ENCODE results near the gene MYG1. TPM values are rescaled to one million over a fixed set of nuclear protein-coding genes. Genes with fewer than 3 reads are reported as not detected.
A peak's percentile ranks its signal among the peaks of the same experiment; 100 is the strongest.

The MYG1 gene
- total RNA-seq, 4 donors from 2014 or later = 43.4 to 51.0 (median 46.0) TPM

DNA sequence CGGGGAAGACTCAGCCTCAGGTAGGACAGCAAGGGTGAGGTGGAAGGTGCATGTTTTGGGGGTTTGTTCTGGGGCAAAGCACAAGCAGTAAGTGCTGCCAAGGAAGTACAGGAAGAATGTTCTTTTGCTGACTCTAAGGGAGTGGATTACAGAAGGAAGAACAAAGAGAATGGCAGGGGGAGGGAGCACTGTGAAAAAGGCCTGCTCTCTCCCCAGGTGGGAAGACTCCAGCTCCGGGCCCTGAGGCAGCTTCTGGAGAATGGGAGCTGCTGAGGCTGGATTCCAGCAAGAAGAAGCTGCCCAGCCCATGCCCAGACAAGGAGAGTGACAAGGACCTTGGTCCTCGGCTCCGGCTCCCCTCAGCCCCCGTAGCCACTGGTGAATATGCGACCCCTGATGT lies 11.2 kb upstream of the MYG1 start:
- ATAC-seq (no peak), DNase-seq (no peak)
- no peak overlapping the region for H3K27ac ChIP-seq
- no peaks in the 10 kb centered on the region for H3K9me3 ChIP-seq
- no peak overlapping the region for H3K4me3 ChIP-seq
- H3K4me1 ChIP-seq = no peaks in the 10 kb centered on the region
- H3K36me3 ChIP-seq = no peaks in the 10 kb centered on the region
- intact Hi-C loops (cut with DNase I; ENCODE audit: low total_unique reads) = no loop called here
- H3K27me3 ChIP-seq = no peaks in the 10 kb centered on the region
- TF ChIP-seq, protein P1, sequence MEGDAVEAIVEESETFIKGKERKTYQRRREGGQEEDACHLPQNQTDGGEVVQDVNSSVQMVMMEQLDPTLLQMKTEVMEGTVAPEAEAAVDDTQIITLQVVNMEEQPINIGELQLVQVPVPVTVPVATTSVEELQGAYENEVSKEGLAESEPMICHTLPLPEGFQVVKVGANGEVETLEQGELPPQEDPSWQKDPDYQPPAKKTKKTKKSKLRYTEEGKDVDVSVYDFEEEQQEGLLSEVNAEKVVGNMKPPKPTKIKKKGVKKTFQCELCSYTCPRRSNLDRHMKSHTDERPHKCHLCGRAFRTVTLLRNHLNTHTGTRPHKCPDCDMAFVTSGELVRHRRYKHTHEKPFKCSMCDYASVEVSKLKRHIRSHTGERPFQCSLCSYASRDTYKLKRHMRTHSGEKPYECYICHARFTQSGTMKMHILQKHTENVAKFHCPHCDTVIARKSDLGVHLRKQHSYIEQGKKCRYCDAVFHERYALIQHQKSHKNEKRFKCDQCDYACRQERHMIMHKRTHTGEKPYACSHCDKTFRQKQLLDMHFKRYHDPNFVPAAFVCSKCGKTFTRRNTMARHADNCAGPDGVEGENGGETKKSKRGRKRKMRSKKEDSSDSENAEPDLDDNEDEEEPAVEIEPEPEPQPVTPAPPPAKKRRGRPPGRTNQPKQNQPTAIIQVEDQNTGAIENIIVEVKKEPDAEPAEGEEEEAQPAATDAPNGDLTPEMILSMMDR (IDR thresholded peaks at IDR 0.05 in 4 of 5, conservative IDR thresholded peaks at IDR 0.05 in 1 of 5) = no peak
- in situ Hi-C loops (cut with MboI; ENCODE audit: low sequenced_read_pairs in 4 of 4) = loop anchor here in 2 of 4 donors (5.0 to 10.0 kb wide), 2 partner anchors 74 to 76 kb away; no protein-coding TSS in a partner anchor

DNA sequence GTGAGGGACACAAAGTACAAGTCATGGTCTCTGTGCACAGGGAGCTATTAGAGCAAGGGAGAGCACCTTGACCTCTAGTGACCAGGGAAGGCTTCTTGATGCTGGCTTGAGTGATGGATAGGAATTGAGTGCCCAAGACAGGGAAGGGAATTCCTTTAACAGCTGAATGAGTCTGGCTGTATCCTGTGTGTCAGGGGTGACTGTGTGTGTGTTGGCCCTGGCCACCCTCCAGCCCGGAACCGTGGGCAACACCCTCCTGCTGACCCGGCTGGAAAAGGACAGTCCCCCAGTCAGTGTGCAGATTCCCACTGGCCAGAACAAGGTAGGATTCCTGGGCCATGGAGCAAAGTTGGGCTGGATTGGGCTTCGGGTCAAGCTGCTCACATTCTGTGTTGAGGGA lies 9.6 kb upstream of the MYG1 start:
- Histone ChIP-seq H3K27me3 (no peaks in the 10 kb centered on the region), H3K9me3 (no peaks in the 10 kb centered on the region), H3K4me1 (peaks cover 3% of the 10 kb centered on the region in 2 donors), H3K27ac (no peak overlapping the region), H3K4me3 (no peak overlapping the region), H3K36me3 (no peaks in the 10 kb centered on the region)
- DNase-seq = no peak
- in situ Hi-C loops (cut with MboI; ENCODE audit: low sequenced_read_pairs in 4 of 4) (loop anchor here in 2 of 4 donors (5.0 to 10.0 kb wide), 2 partner anchors 75 to 78 kb away; no protein-coding TSS in a partner anchor), intact Hi-C loops (cut with DNase I; ENCODE audit: low total_unique reads) (no loop called here)
- ATAC-seq = no peak
- TF ChIP-seq, protein P1 (IDR thresholded peaks at IDR 0.05 in 4 of 5, conservative IDR thresholded peaks at IDR 0.05 in 1 of 5) = no peak
- no peak for TF ChIP-seq POLR2A (IDR thresholded peaks at IDR 0.05)

DNA sequence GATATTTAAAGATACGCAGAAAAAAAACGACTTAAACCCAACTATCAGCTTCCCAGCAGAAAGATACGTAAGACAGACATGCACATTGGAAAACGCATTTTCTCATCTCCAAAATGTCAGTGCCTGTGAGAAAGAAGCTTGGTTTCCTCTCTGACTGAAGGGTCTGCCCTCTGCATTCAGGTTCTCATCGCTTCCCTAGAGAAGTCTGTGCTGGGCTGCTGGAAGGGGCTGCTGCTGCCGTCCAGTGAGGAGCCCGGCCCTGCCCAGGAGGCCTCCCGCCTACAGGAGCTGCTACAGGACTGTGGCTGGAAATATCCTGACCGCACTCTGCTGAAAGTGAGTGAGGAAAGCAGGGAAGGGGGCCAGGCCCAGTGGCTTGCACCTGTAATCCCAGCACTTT lies 8.8 kb upstream of the MYG1 start:
- Histone ChIP-seq H3K4me3 (no peak overlapping the region), H3K9me3 (no peaks in the 10 kb centered on the region), H3K27me3 (no peaks in the 10 kb centered on the region), H3K4me1 (peaks cover 5% of the 10 kb centered on the region in 2 donors), H3K36me3 (no peaks in the 10 kb centered on the region), H3K27ac (no peak overlapping the region)
- TF ChIP-seq, protein P1 (IDR thresholded peaks at IDR 0.05 in 4 of 5, conservative IDR thresholded peaks at IDR 0.05 in 1 of 5) = no peak
- TF ChIP-seq POLR2A (IDR thresholded peaks at IDR 0.05) = no peak
- in situ Hi-C loops (cut with MboI; ENCODE audit: low sequenced_read_pairs in 4 of 4) = no loop called here
- ATAC-seq (no peak), DNase-seq (no peak)
- intact Hi-C loops (cut with DNase I; ENCODE audit: low total_unique reads) = no loop called here

DNA sequence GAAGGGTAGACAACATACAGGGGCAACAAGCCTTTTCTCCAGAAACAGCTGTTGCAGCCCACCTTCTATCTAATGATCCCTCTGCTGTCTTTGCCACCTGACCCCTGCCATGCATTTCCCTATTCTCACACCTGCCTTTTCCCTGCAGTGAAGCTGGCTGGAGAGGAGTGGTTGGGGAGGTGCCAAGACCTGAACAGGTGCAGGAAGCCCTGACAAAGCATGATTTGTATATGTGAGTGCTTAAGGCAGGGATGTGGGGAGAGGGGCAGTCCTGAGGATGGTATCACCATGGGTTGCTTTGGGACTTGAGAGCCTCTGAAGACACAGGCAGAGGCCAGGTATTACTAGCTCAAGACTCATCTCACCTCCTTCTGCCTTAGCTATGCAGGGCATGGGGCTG lies 7.1 kb upstream of the MYG1 start:
- DNase-seq (peak in 1 of 2 donors; percentile 23), ATAC-seq (no peak)
- TF ChIP-seq, protein P1 (IDR thresholded peaks at IDR 0.05 in 4 of 5, conservative IDR thresholded peaks at IDR 0.05 in 1 of 5) = no peak
- no peak for TF ChIP-seq POLR2A (IDR thresholded peaks at IDR 0.05)
- no peak overlapping the region for H3K27ac ChIP-seq
- intact Hi-C loops (cut with DNase I; ENCODE audit: low total_unique reads) = no loop called here
- in situ Hi-C loops (cut with MboI; ENCODE audit: low sequenced_read_pairs in 4 of 4) = no loop called here
- H3K36me3 ChIP-seq = no peaks in the 10 kb centered on the region
- peaks cover 17% of the 10 kb centered on the region in 2 donors for H3K4me1 ChIP-seq
- H3K9me3 ChIP-seq = no peaks in the 10 kb centered on the region
- no peaks in the 10 kb centered on the region for H3K27me3 ChIP-seq
- no peak overlapping the region for H3K4me3 ChIP-seq

Measured in gastrocnemius medialis (tissue), 4 donors.